Measurements from ENCODE around the gene LANCL1.
"Not testable (repeated sequence)": the region's sequence is repeated elsewhere in the genome, so short reads cannot be mapped to it uniquely, and the experiment has no call there.

Gene LANCL1

GRCh38 chr2:210460322-210461227 lies 16.0 kb downstream of the LANCL1 start:
- in situ Hi-C loops (cut with HindIII; ENCODE audit: low pct_ligation_motif_present, low pct_unique_long_range_greater_than_20kb, low sequenced_read_pairs): no loop called here
- no peak for DNase-seq

- DNase-seq: no peak
- in situ Hi-C loops (cut with HindIII; ENCODE audit: low pct_ligation_motif_present, low pct_unique_long_range_greater_than_20kb, low sequenced_read_pairs): no loop called here
Observed at GRCh38 chr2:210459880-210460279, 16.7 kb downstream of the LANCL1 start.

GRCh38 chr2:210459407-210459806 lies 17.2 kb downstream of the LANCL1 start:
- DNase-seq: no peak
- in situ Hi-C loops (cut with HindIII; ENCODE audit: low pct_ligation_motif_present, low pct_unique_long_range_greater_than_20kb, low sequenced_read_pairs): no loop called here

- DNase-seq: no peak
- in situ Hi-C loops (cut with HindIII; ENCODE audit: low pct_ligation_motif_present, low pct_unique_long_range_greater_than_20kb, low sequenced_read_pairs): no loop called here
Observed at GRCh38 chr2:210458395-210458794, 18.2 kb downstream of the LANCL1 start.

GRCh38 chr2:210456571-210456970 lies 20.0 kb downstream of the LANCL1 start:
- DNase-seq: no peak
- in situ Hi-C loops (cut with HindIII; ENCODE audit: low pct_ligation_motif_present, low pct_unique_long_range_greater_than_20kb, low sequenced_read_pairs): no loop called here

GRCh38 chr2:210454336-210454735 lies 22.2 kb downstream of the LANCL1 start:
- DNase-seq: no peak

GRCh38 chr2:210452194-210452593 lies 24.4 kb downstream of the LANCL1 start:
- in situ Hi-C loops (cut with HindIII; ENCODE audit: low pct_ligation_motif_present, low pct_unique_long_range_greater_than_20kb, low sequenced_read_pairs): no loop called here
- no peak for DNase-seq

More at GRCh38 chr2:210454336-210454735, 22.2 kb downstream of the LANCL1 start:
- in situ Hi-C loops (cut with HindIII; ENCODE audit: low pct_ligation_motif_present, low pct_unique_long_range_greater_than_20kb, low sequenced_read_pairs): no loop called here

- in situ Hi-C loops (cut with HindIII; ENCODE audit: low pct_ligation_motif_present, low pct_unique_long_range_greater_than_20kb, low sequenced_read_pairs); DNase-seq: not testable (repeated sequence)
Observed at GRCh38 chr2:210450942-210451341, 25.6 kb downstream of the LANCL1 start.

- in situ Hi-C loops (cut with HindIII; ENCODE audit: low pct_ligation_motif_present, low pct_unique_long_range_greater_than_20kb, low sequenced_read_pairs): no loop called here
- DNase-seq: no peak
Observed at GRCh38 chr2:210445732-210446131, 30.8 kb downstream of the LANCL1 start.

GRCh38 chr2:210445116-210445707 lies 31.3 kb downstream of the LANCL1 start:
- peak; percentile 47 for DNase-seq

GRCh38 chr2:210443527-210443926 lies 33.0 kb downstream of the LANCL1 start:
- no peak for DNase-seq
- in situ Hi-C loops (cut with HindIII; ENCODE audit: low pct_ligation_motif_present, low pct_unique_long_range_greater_than_20kb, low sequenced_read_pairs): no loop called here

More at GRCh38 chr2:210445116-210445707, 31.3 kb downstream of the LANCL1 start:
- in situ Hi-C loops (cut with HindIII; ENCODE audit: low pct_ligation_motif_present, low pct_unique_long_range_greater_than_20kb, low sequenced_read_pairs): no loop called here

- in situ Hi-C loops (cut with HindIII; ENCODE audit: low pct_ligation_motif_present, low pct_unique_long_range_greater_than_20kb, low sequenced_read_pairs): no loop called here
Observed at GRCh38 chr2:210442878-210443277, 33.7 kb downstream of the LANCL1 start.

GRCh38 chr2:210442457-210442856 lies 34.1 kb downstream of the LANCL1 start:
- no peak for DNase-seq
- in situ Hi-C loops (cut with HindIII; ENCODE audit: low pct_ligation_motif_present, low pct_unique_long_range_greater_than_20kb, low sequenced_read_pairs): no loop called here

More at GRCh38 chr2:210442878-210443277, 33.7 kb downstream of the LANCL1 start:
- no peak for DNase-seq

- in situ Hi-C loops (cut with HindIII; ENCODE audit: low pct_ligation_motif_present, low pct_unique_long_range_greater_than_20kb, low sequenced_read_pairs): no loop called here
Observed at GRCh38 chr2:210440206-210440605, 36.4 kb downstream of the LANCL1 start.

GRCh38 chr2:210435439-210435838 lies 41.1 kb downstream of the LANCL1 start:
- in situ Hi-C loops (cut with HindIII; ENCODE audit: low pct_ligation_motif_present, low pct_unique_long_range_greater_than_20kb, low sequenced_read_pairs): no loop called here
- no peak for DNase-seq

More at GRCh38 chr2:210440206-210440605, 36.4 kb downstream of the LANCL1 start:
- DNase-seq: no peak

- DNase-seq: no peak
- in situ Hi-C loops (cut with HindIII; ENCODE audit: low pct_ligation_motif_present, low pct_unique_long_range_greater_than_20kb, low sequenced_read_pairs): no loop called here
Observed at GRCh38 chr2:210432633-210433032, 43.9 kb downstream of the LANCL1 start.

- in situ Hi-C loops (cut with HindIII; ENCODE audit: low pct_ligation_motif_present, low pct_unique_long_range_greater_than_20kb, low sequenced_read_pairs): no loop called here
- no peak for DNase-seq
Observed at GRCh38 chr2:210429403-210430137, 47.0 kb downstream of the LANCL1 start.

- no peak for DNase-seq
- in situ Hi-C loops (cut with HindIII; ENCODE audit: low pct_ligation_motif_present, low pct_unique_long_range_greater_than_20kb, low sequenced_read_pairs): no loop called here
Observed at GRCh38 chr2:210428393-210429179, 48.0 kb downstream of the LANCL1 start.
